Adrenal gland (tissue), 5 donors: ENCODE measurements around the gene SDK1.

Source experiments
- CTCF ChIP-seq, 6 experiments: fragments of 450-650 bp in 4 of 6; fragments of 200-600 bp in 2 of 6; sonication (generic) in 1 of 6; IDR thresholded peaks; 1 replicate in 5 of 6; 2 replicates in 1 of 6; pipeline versions ENCODE4 v1.5.1 to v1.8.0; 2016 to 2021; ENCODE audit warnings: antibody characterized with exemption in 6 of 6, mild to moderate bottlenecking in 2 of 6, moderate library complexity in 1 of 6
- POLR2A ChIP-seq, 2 donors: fragments of 450-650 bp; IDR thresholded peaks; one replicate each; pipeline ENCODE4 v1.6.1; 2017; ENCODE audit warnings: antibody characterized with exemption in 2 of 2, mild to moderate bottlenecking in 2 of 2, moderate library complexity in 1 of 2
- donor health status: DM: no; HTN: no; CAD: no.

GRCh38 chr7:3430588-3430987, 129.5 kb downstream of the SDK1 start:
- no peak for TF ChIP-seq CTCF (IDR thresholded peaks at IDR 0.05)
- no peak for TF ChIP-seq POLR2A (IDR thresholded peaks at IDR 0.05)
